ENCODE results near the gene ATF5.

DNA sequence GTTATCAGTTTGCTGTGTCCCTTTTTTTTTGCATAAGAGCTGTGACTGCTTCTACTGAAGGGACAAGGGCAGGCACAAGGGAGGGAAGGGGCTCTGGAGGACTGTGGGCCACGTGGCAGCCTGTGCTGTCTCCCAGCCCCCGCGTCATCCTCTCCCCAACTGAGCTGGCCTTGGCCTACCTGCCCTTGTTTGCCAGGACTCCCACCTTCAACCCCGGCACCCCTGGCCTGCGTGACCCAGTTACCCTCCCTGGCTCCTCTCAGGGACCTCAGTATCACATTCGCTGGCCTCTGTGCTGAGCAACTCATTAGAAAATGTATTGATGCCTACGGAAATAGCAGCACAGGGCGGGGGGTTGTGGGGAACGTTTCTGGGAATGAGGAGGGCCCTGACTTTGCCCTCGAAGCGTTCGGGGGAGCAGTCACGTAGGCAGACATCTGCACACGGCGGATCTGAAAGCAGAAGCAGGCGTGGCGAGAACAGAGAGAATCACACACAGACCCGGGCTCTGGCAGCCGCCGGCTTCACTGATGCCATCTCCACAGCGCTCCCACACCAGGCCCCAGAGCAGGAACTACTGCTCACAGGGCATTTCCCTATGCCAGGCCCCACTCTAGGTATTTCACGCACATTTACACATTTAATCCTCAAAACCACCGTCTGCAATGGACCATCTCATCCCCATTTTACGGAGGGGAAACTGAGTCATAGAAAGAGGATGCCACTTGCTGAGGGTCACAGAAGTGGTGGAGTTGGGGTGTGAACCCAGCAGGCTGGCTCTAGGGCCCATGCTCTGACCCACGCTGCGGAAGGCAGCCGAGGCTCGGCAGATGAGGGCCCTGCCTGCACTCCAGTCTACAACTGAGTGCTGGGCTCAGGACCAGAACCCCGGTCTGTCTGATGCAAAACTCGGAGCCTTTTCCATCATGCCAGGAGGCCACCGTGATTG lies 5.7 kb upstream of the ATF5 start:
- TF ChIP-seq, protein P1, sequence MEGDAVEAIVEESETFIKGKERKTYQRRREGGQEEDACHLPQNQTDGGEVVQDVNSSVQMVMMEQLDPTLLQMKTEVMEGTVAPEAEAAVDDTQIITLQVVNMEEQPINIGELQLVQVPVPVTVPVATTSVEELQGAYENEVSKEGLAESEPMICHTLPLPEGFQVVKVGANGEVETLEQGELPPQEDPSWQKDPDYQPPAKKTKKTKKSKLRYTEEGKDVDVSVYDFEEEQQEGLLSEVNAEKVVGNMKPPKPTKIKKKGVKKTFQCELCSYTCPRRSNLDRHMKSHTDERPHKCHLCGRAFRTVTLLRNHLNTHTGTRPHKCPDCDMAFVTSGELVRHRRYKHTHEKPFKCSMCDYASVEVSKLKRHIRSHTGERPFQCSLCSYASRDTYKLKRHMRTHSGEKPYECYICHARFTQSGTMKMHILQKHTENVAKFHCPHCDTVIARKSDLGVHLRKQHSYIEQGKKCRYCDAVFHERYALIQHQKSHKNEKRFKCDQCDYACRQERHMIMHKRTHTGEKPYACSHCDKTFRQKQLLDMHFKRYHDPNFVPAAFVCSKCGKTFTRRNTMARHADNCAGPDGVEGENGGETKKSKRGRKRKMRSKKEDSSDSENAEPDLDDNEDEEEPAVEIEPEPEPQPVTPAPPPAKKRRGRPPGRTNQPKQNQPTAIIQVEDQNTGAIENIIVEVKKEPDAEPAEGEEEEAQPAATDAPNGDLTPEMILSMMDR (IDR thresholded peaks at IDR 0.05): no peak
- no peak for TF ChIP-seq POLR2A (IDR thresholded peaks at IDR 0.05)
